Measurements from ENCODE around the gene BCR.

GRCh38 chr22:23364389-23364788, 184.1 kb downstream of the BCR start:
- TF ChIP-seq POLR2AphosphoS5 (IDR thresholded peaks at IDR 0.05) (no peak), POLR2A (IDR thresholded peaks at IDR 0.05) (no peak)

All from transverse colon (tissue), 3 donors.